ENCODE results near the gene ROGDI.

Gene ROGDI

GRCh38 chr16:4767872-4768548 is 34.4 kb downstream of the ROGDI start:
- no peak for DNase-seq (ENCODE audit: low read depth in 2 of 3, low spot score in 2 of 3)

- DNase-seq (ENCODE audit: low read depth in 2 of 3, low spot score in 2 of 3): peak; percentile 91 to 98 (median 95)
Observed at GRCh38 chr16:4766875-4767628, 35.4 kb downstream of the ROGDI start, which contains the start of gene ZNF500. Gene ZNF500 (minus strand): TSS chr16:4767162. CDS start chr16:4765978, 1,184 bp downstream.

- DNase-seq (ENCODE audit: low read depth in 2 of 3, low spot score in 2 of 3): no peak
Observed at GRCh38 chr16:4765511-4766474, 36.6 kb downstream of the ROGDI start.

- DNase-seq (ENCODE audit: low read depth in 2 of 3, low spot score in 2 of 3): no peak
Observed at GRCh38 chr16:4763791-4764190, 38.6 kb downstream of the ROGDI start.

GRCh38 chr16:4762205-4762604 is 40.2 kb downstream of the ROGDI start:
- DNase-seq (ENCODE audit: low read depth in 2 of 3, low spot score in 2 of 3): no peak

GRCh38 chr16:4760221-4760910 is 42.1 kb downstream of the ROGDI start:
- no peak for DNase-seq (ENCODE audit: low read depth in 2 of 3, low spot score in 2 of 3)

GRCh38 chr16:4755687-4756086 is 46.7 kb downstream of the ROGDI start:
- no peak for DNase-seq (ENCODE audit: low read depth in 2 of 3, low spot score in 2 of 3)

GRCh38 chr16:4754865-4755264 is 47.6 kb downstream of the ROGDI start:
- no peak for DNase-seq (ENCODE audit: low read depth in 2 of 3, low spot score in 2 of 3)

GRCh38 chr16:4753227-4753626 is 49.2 kb downstream of the ROGDI start:
- no peak for DNase-seq (ENCODE audit: low read depth in 2 of 3, low spot score in 2 of 3)

GRCh38 chr16:4752351-4753100 is 49.9 kb downstream of the ROGDI start:
- no peak for DNase-seq (ENCODE audit: low read depth in 2 of 3, low spot score in 2 of 3)

- no peak for DNase-seq (ENCODE audit: low read depth in 2 of 3, low spot score in 2 of 3)
Observed at GRCh38 chr16:4750896-4751295, 51.5 kb downstream of the ROGDI start.

- DNase-seq (ENCODE audit: low read depth in 2 of 3, low spot score in 2 of 3): no peak
Observed at GRCh38 chr16:4749700-4750257, 52.7 kb downstream of the ROGDI start.

GRCh38 chr16:4748682-4749411 is 53.6 kb downstream of the ROGDI start:
- DNase-seq (ENCODE audit: low read depth in 2 of 3, low spot score in 2 of 3): no peak

- no peak for DNase-seq (ENCODE audit: low read depth in 2 of 3, low spot score in 2 of 3)
Observed at GRCh38 chr16:4747906-4748681, 54.3 kb downstream of the ROGDI start.

GRCh38 chr16:4746991-4747574 is 55.4 kb downstream of the ROGDI start:
- DNase-seq (ENCODE audit: low read depth in 2 of 3, low spot score in 2 of 3): no peak

All from activated CD8-positive, alpha-beta memory T cell treated with anti-CD3 and anti-CD28 coated beads for 48 hours (primary cell).